OCI-LY7 (cell line): ENCODE data around the gene ALPK3.

Source experiments
- CTCF ChIP-seq: fragments of 200-600 bp; sonication (generic); conservative IDR thresholded peaks from 2 replicates; pipeline ENCODE4 v1.5.1; 2014; ENCODE audit warnings: mild to moderate bottlenecking, antibody characterized with exemption, low read length, moderate library complexity, mixed read lengths
- EZH2phosphoT487 ChIP-seq: fragments of 200-600 bp; sonication (generic); IDR thresholded peaks from 2 replicates; pipeline ENCODE4 v1.6.1; 2018; ENCODE audit warnings: low read depth, borderline replicate concordance, mild to moderate bottlenecking, mixed run types, antibody characterized with exemption, low read length, moderate library complexity, mixed read lengths

- no peak for TF ChIP-seq CTCF
- TF ChIP-seq EZH2phosphoT487, result no peak
These were observed 93.9 kb downstream of the ALPK3 start for GRCh38 chr15:84910928-84911623.
